GM13976 (cell line): ENCODE measurements around the gene NKD1.

ENCODE experiments used
- DNase-seq: peaks from one replicate; pipeline ENCODE4 v3.0.0; 2012; ENCODE audit warnings: low spot score
- CTCF ChIP-seq: IDR thresholded peaks from 2 replicates; pipeline ENCODE4 v1.5.1; 2012; ENCODE audit warnings: borderline replicate concordance, mild to moderate bottlenecking; ENCODE audit not compliant: insufficient read depth; ENCODE audit errors: extremely low read depth, missing control alignments, control extremely low read depth
- in situ Hi-C: fragments of 300-500 bp; cut with MboI; formaldehyde crosslinking; loops from one replicate; pipeline ENCODE4 v1.12.0; 2022; ENCODE audit warnings: low sequenced_read_pairs, mixed read lengths, inconsistent platforms; ENCODE audit not compliant: unreplicated experiment

The NKD1 gene

GRCh38 chr16:50631249-50631984, 83.2 kb downstream of the NKD1 start:
- DNase-seq: no peak
- no peak for TF ChIP-seq CTCF
- in situ Hi-C loops: no loop called here

- in situ Hi-C loops: no loop called here
- DNase-seq: no peak
- no peak for TF ChIP-seq CTCF
These were observed 83.9 kb downstream of the NKD1 start for GRCh38 chr16:50631985-50632576.

DNA sequence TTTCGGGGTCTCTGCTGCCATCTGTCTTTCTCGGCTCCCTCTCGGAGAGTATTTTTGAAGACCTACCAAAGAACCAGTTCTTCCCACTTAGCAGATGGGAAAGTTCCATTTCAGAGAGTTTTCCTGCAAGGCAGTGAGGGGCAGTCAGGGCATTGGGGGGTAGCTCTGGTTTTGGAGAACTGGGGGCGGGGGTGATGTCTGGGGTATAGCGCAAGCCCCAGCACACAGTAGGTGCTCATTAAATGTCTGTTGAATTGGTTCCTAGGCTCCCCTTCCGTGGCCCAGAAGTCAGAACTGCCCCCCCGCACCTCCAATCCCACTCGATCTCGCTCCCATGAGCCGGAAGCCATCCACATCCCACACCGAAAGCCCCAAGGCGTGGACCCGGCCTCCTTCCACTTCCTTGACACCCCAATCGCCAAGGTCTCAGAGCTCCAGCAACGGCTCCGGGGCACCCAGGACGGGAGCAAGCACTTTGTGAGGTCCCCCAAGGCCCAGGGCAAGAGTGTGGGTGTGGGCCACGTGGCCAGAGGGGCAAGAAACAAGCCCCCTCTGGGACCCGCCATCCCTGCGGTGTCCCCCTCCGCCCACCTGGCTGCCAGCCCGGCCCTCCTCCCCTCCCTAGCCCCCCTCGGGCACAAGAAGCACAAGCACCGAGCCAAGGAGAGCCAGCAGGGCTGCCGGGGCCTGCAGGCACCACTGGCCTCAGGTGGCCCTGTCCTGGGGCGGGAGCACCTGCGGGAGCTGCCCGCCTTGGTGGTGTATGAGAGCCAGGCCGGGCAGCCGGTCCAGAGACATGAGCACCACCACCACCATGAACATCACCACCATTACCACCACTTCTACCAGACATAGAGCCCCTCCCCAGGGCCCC, 85.0 kb downstream of the NKD1 start:
- no peak for DNase-seq
- TF ChIP-seq CTCF: no peak
- in situ Hi-C loops: no loop called here

- TF ChIP-seq CTCF: no peak
- DNase-seq: no peak
- in situ Hi-C loops: no loop called here
These were observed 85.9 kb downstream of the NKD1 start for GRCh38 chr16:50634090-50634489.

DNA sequence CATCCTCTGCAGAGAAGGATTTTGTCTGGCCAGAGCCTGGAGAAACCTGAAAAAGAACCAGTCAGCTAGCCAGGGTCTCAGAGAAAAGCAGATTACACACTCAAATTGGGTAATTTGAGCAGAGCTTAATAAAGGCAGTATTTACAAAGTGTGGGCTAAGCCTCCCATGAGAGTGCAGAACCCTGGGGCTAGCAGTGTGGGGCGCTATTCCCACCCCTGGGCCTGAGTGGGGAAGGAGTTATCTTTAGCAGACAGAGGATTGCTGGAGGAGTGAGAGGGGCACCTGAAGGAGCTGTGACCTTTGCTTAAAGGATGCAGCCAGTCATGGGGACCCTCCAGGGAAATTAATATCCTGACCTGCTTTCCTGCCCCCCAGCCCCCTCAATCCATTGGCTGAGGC, 86.8 kb downstream of the NKD1 start:
- no peak for TF ChIP-seq CTCF
- DNase-seq: no peak
- in situ Hi-C loops: no loop called here

DNA sequence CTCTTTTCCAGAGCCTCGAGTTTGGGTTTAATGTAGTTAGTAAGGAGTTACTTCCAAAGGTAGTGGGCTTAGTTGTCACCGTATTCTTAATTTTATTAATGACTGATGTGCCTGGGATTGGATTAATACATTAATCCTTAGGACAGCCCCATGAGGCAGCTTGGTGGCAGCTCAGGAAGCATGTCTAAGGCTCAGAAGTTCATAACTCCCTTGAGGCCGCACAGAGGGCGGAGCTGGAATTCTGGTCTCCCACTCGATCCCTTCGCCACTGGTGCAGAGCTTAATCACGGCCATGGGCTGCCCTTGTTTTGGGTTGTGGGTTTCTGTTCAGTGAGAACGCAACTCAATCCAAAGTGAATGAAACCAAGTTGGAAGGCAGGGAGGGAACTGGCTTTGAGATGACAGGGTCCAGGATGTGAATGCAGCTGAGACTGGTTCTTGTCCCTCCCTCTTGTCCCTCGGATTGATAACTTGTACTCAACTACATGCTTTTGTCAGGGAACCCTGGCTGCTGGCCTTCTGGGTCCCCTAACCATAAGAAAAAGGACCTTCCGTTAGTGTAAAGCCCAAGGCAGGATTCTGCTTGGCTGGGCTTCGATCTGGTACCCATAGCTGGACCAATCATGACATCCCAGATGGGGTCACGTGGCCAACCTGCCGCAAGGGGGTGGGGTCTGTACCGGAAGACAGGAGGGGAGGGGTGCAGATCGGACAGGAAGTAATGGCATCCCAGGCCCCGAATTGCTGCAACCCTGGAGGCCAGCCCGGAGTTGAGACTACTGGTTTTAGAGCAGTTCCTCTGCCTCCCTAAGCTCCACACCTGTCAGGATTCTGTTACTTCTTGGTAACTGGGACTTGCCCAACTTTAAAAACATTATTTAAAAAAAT, 87.6 kb downstream of the NKD1 start:
- TF ChIP-seq CTCF: no peak
- DNase-seq: no peak
- in situ Hi-C loops: no loop called here
